NCI-H2196 treated with DMSO at 0.1 percent for 48 hours (cell line): ENCODE measurements around the gene ZNFX1.

Source experiments
- DNase-seq: peaks from one replicate; lab custom pipeline; 2025; ENCODE audit not compliant: unreplicated experiment; lab: John Stamatoyannopoulos, UW

The ZNFX1 gene

GRCh38 chr20:49293122-49293521, 15.3 kb upstream of the ZNFX1 start:
- DNase-seq = no peak

- no peak for DNase-seq
These were observed 14.2 kb upstream of the ZNFX1 start for GRCh38 chr20:49292010-49292409.

GRCh38 chr20:49291200-49291599, 13.3 kb upstream of the ZNFX1 start:
- DNase-seq = no peak

- no peak for DNase-seq
These were observed 12.8 kb upstream of the ZNFX1 start for GRCh38 chr20:49290608-49291191.

GRCh38 chr20:49288784-49289696, 11.2 kb upstream of the ZNFX1 start:
- DNase-seq = no peak

GRCh38 chr20:49288250-49288751, 10.4 kb upstream of the ZNFX1 start:
- DNase-seq = no peak

- no peak for DNase-seq
These were observed 9.8 kb upstream of the ZNFX1 start for GRCh38 chr20:49287555-49288249.

GRCh38 chr20:49286689-49287551, 9.1 kb upstream of the ZNFX1 start:
- DNase-seq = no peak

GRCh38 chr20:49285813-49286494, 8.1 kb upstream of the ZNFX1 start:
- DNase-seq = no peak

- DNase-seq = no peak
These were observed 7.4 kb upstream of the ZNFX1 start for GRCh38 chr20:49285233-49285668.

GRCh38 chr20:49284818-49285217, 7.0 kb upstream of the ZNFX1 start:
- DNase-seq = no peak

GRCh38 chr20:49283703-49284625, 6.1 kb upstream of the ZNFX1 start:
- no peak for DNase-seq

GRCh38 chr20:49283176-49283702, 5.4 kb upstream of the ZNFX1 start:
- no peak for DNase-seq

- DNase-seq = no peak
These were observed 4.8 kb upstream of the ZNFX1 start for GRCh38 chr20:49282584-49283171.

- DNase-seq = no peak
These were observed 4.1 kb upstream of the ZNFX1 start for GRCh38 chr20:49281913-49282467.

- no peak for DNase-seq
These were observed 3.4 kb upstream of the ZNFX1 start for GRCh38 chr20:49281059-49281912.

- no peak for DNase-seq
These were observed 2.7 kb upstream of the ZNFX1 start for GRCh38 chr20:49280463-49281058.
